ENCODE results near the gene DMBT1. TPM values are rescaled to one million over a fixed set of nuclear protein-coding genes. Genes with fewer than 3 reads are reported as not detected.

DMBT1 gene
- total RNA-seq: under 0.01 and 0.09 TPM in 2 replicates

DNA sequence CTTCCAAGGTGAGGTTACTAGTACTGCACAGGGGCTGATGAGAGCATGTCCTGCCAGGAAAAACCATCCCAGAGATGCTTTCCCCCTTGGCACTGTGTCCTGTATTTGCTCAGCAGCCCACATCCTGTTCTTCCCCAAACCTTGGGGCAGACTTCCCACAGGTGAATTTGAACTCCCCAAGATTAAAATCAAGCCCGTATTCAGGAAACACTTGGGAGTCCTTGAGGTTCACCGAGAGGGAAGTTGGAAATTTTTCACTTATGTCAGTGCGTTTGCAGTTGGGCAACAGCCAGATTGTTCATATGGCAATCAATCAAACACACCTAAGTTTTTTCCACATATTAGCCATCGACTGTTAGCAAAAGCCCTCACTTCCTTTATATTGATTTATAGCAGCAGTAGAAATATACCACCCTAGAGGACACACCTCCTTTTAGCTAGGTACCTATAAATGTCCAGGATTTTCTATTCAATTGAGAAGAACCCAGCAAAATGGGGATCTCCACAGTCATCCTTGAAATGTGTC, at the start of gene DMBT1:
DMBT1 (plus strand) TSS at position 476 of the 526 bp plus-strand sequence; CDS start at position 493, 17 bp downstream.

Other genes with a start within 250 kb of the DMBT1 start
- 12.7 and 13.9 TPM in 2 replicates for gene PLEKHA1, start 186.0 kb upstream of the DMBT1 start, total RNA-seq
- gene ARMS2, start 106.1 kb upstream of the DMBT1 start, total RNA-seq: not detected in 2 replicates
- 142 and 218 TPM in 2 replicates for gene HTRA1, start 99.2 kb upstream of the DMBT1 start, total RNA-seq
- not detected in 2 replicates for gene C10orf120, start 139.1 kb downstream of the DMBT1 start, total RNA-seq